ENCODE results near the gene RYR2. TPM values are rescaled to one million over a fixed set of nuclear protein-coding genes. Genes with fewer than 3 reads are reported as not detected.

RYR2 gene
- total and polyA plus RNA-seq, 2 of the 8 experiments (the other 6 are each of a cell fraction or from before 2014, with no cell fraction given) = 1.3 to 4.4 TPM

DNA sequence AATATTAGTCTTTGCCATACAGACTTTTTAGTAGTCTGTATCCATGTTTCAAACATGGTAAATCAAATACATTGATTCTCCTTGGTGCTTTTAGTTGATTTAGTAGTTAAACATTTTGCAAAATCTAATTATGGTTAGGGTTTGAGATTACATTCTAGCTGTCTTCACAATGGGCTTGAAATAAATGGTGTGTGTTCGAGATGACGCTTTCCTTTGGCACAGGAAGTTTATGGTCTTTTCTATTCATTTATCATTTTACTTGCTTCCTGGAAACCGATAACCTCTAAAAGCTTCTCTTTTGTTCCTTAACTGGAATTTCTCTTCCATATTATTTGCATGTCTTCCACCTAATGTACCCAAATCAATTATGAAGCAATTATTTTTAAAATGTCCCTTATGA lies 810.4 kb downstream of the RYR2 start (continued):
- TF ChIP-seq, protein P1, sequence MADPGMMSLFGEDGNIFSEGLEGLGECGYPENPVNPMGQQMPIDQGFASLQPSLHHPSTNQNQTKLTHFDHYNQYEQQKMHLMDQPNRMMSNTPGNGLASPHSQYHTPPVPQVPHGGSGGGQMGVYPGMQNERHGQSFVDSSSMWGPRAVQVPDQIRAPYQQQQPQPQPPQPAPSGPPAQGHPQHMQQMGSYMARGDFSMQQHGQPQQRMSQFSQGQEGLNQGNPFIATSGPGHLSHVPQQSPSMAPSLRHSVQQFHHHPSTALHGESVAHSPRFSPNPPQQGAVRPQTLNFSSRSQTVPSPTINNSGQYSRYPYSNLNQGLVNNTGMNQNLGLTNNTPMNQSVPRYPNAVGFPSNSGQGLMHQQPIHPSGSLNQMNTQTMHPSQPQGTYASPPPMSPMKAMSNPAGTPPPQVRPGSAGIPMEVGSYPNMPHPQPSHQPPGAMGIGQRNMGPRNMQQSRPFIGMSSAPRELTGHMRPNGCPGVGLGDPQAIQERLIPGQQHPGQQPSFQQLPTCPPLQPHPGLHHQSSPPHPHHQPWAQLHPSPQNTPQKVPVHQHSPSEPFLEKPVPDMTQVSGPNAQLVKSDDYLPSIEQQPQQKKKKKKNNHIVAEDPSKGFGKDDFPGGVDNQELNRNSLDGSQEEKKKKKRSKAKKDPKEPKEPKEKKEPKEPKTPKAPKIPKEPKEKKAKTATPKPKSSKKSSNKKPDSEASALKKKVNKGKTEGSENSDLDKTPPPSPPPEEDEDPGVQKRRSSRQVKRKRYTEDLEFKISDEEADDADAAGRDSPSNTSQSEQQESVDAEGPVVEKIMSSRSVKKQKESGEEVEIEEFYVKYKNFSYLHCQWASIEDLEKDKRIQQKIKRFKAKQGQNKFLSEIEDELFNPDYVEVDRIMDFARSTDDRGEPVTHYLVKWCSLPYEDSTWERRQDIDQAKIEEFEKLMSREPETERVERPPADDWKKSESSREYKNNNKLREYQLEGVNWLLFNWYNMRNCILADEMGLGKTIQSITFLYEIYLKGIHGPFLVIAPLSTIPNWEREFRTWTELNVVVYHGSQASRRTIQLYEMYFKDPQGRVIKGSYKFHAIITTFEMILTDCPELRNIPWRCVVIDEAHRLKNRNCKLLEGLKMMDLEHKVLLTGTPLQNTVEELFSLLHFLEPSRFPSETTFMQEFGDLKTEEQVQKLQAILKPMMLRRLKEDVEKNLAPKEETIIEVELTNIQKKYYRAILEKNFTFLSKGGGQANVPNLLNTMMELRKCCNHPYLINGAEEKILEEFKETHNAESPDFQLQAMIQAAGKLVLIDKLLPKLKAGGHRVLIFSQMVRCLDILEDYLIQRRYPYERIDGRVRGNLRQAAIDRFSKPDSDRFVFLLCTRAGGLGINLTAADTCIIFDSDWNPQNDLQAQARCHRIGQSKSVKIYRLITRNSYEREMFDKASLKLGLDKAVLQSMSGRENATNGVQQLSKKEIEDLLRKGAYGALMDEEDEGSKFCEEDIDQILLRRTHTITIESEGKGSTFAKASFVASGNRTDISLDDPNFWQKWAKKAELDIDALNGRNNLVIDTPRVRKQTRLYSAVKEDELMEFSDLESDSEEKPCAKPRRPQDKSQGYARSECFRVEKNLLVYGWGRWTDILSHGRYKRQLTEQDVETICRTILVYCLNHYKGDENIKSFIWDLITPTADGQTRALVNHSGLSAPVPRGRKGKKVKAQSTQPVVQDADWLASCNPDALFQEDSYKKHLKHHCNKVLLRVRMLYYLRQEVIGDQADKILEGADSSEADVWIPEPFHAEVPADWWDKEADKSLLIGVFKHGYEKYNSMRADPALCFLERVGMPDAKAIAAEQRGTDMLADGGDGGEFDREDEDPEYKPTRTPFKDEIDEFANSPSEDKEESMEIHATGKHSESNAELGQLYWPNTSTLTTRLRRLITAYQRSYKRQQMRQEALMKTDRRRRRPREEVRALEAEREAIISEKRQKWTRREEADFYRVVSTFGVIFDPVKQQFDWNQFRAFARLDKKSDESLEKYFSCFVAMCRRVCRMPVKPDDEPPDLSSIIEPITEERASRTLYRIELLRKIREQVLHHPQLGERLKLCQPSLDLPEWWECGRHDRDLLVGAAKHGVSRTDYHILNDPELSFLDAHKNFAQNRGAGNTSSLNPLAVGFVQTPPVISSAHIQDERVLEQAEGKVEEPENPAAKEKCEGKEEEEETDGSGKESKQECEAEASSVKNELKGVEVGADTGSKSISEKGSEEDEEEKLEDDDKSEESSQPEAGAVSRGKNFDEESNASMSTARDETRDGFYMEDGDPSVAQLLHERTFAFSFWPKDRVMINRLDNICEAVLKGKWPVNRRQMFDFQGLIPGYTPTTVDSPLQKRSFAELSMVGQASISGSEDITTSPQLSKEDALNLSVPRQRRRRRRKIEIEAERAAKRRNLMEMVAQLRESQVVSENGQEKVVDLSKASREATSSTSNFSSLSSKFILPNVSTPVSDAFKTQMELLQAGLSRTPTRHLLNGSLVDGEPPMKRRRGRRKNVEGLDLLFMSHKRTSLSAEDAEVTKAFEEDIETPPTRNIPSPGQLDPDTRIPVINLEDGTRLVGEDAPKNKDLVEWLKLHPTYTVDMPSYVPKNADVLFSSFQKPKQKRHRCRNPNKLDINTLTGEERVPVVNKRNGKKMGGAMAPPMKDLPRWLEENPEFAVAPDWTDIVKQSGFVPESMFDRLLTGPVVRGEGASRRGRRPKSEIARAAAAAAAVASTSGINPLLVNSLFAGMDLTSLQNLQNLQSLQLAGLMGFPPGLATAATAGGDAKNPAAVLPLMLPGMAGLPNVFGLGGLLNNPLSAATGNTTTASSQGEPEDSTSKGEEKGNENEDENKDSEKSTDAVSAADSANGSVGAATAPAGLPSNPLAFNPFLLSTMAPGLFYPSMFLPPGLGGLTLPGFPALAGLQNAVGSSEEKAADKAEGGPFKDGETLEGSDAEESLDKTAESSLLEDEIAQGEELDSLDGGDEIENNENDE (IDR thresholded peaks at IDR 0.05; ENCODE audit: insufficient replicate concordance, low read length) = no peak
- TF ChIP-seq, protein P2, sequence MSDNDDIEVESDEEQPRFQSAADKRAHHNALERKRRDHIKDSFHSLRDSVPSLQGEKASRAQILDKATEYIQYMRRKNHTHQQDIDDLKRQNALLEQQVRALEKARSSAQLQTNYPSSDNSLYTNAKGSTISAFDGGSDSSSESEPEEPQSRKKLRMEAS (IDR thresholded peaks at IDR 0.05) = no peak
- no peak for TF ChIP-seq NANOG (IDR thresholded peaks at IDR 0.05; ENCODE audit: insufficient read depth, low read depth, low read length, poor library complexity, severe bottlenecking)
- no peak for TF ChIP-seq TCF12 (IDR thresholded peaks at IDR 0.05; ENCODE audit: low read depth, low read length)
- TF ChIP-seq SP2 (IDR thresholded peaks at IDR 0.05; ENCODE audit: low read length) = no peak
- no peak for TF ChIP-seq POLR2A (IDR thresholded peaks at IDR 0.05; ENCODE audit: control extremely low read depth in 1 of 2, low read depth in 2 of 2, low read length in 2 of 2)
- TF ChIP-seq ZNF274 (IDR thresholded peaks at IDR 0.05; ENCODE audit: borderline replicate concordance, extremely low read depth, low read length) = no peak
- TF ChIP-seq SAP30 (IDR thresholded peaks at IDR 0.05; ENCODE audit: insufficient read depth, insufficient replicate concordance, low read length) = no peak
- TF ChIP-seq CHD1 (IDR thresholded peaks at IDR 0.05; ENCODE audit: low read depth, low read length) = no peak
- no peak for TF ChIP-seq NRF1 (IDR thresholded peaks at IDR 0.05; ENCODE audit: low read depth, low read length)
